GM18511 (cell line): Measurements from ENCODE around the gene PARVB.
"Not testable (repeated sequence)": the region's sequence is repeated elsewhere in the genome, so short reads cannot be mapped to it uniquely, and the experiment has no call there.

Experiments used
- ATAC-seq: cut with Tn5 transposase; IDR thresholded peaks from one replicate; pipeline ENCODE4 v1.9.1; 2021; ENCODE audit warnings: mild to moderate bottlenecking, moderate library complexity; ENCODE audit not compliant: unreplicated experiment

Gene PARVB

DNA sequence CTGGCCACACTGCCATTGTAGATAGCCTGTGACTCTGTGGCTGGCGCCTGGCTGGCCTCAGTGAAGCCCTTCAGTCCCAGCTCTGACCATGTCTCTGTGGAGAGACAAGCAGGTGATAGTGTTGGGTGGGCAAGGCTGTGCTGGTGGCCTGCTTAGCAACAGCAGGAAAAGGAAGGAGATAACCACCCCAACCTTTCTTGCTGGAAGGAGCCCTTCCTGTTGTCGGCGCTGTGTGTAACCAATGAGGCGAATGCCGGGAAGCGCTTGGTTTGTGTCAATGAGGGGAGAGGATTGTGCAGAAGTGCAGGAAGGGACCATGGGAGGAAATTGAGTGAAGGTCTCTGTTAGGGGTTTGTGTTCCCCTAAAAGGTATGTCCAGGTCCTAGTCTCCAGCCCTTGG is 27.3 kb downstream of the PARVB start:
- no peak for ATAC-seq

DNA sequence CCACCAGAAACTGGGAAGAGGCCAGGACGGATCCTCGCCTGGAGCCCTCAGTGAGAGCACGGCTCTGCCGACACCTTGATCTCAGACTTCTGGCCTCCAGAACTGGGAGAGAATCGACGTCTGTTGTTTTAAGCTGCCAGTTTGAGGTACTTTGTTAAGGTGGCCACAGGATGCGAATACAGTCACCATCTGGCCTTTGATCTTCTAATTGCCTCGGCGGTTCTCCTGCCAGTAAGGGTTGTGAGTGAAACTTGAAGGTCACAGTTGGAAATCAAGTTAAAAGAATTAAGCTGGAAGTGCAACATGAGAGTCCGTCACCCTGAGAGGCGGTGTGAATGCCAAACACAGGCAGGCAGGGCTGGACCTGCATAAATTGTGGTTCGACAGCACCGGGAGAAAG is 27.9 kb downstream of the PARVB start:
- no peak for ATAC-seq

DNA sequence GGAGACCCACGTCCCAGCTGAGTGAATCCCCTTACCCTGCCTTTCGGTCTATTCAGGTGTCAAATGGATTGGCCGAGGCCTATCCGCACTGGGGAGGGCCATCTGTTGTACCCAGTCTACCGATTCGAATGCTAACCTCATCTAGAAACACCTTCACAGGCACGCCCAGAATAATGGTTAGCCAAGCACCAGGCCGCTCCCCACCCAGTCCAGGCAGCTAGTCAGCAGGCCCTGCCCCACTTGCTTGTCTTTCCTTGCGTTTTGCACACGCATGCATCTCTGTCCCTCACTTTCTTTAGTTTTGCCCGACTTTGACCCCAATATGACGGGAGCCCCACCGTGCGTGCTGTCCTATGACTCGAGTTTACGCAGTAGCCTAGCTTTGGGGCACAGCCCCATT is 31.7 kb downstream of the PARVB start:
- ATAC-seq = no peak

DNA sequence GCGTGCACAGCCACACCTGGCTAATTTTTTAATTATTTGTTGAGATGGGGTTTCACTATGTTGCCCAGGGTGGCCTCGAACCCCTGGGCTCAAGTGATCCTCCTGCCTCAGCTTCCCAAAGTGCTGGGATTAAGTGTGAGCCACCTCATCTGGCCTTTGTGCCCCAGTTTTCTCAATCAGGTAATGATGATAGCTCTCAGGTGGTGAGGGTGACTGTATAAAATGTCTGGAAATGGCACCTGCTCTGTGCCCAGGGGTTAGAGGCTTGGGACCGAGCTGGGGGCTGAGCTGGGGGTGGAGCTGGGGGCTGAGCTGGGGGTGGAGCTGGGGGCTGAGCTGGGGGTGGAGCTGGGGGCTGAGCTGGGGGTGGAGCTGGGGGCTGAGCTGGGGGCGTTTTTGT is 32.5 kb downstream of the PARVB start:
- ATAC-seq = not testable (repeated sequence)

DNA sequence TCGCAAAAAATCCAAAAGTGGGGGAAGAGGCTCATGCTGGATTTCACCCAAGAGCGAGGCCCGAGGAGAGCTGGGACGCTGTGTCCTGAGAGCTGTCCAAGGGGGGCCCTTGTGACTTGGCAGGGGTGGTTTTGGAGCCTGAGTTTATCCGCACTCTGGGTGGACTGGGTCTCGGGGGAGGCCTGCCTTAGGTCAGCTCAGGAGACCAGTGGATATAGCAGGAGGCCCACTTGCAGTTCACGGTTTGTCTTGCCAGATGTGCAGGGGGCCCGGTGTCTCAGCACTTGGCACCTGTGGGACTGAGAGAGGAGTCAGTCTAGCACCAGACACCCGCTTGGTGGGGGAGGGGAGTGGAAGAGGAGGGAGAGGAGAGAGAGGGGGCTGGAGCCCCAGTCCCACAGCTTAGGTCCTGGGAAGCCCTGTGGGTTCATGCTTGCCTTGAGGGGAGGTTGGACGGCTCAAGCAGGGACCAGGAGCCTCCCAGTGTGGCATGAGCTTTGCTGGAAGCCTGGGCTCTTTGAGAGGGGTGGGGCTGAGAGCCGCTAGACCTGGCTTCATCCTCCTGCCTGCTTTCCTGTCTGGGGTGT is 33.4 kb downstream of the PARVB start:
- ATAC-seq = no peak

DNA sequence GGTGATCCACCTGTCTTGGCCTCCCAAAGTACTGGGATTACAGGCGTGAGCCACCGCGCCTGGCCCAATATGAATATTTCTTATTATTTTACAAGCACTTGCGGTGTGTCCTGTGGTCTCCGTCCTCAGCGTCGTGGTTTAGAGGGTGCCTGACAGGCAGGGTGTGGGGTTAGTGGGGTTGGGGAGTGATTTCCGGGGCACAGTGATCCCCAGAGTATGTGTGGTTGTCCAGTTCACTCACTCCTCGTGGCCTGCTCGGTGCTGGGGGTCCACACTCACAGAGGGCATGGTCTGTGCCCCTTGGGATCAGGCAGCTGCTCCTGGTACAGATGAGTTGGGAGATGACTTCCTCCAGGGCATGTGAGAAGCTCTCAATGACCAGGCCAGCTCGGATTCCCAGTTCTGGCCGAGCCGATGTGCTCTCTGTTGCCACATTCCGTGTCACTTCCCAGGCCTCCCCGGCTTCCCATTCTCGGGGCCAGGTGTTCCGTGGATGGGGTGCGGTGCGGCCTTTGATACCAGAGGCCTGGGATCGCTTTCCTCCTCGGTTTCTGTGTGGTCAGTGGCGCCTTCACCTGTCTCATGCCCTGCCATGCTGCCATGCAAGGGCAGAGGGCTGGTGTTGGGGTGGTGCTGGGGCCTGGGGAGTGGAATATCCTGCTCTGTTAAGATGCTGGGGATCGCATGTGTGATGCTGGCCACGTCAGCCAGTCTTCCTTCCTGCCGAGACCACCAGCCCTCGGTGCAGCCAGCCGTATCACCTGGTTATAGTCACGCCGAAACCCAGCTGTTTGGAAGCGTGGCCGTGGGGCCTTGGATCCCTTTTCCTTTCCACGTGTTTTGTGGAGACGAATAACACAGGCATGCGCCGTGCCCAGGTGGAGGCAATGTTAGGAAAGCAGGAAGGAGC is 39.6 kb downstream of the PARVB start:
- ATAC-seq = no peak

DNA sequence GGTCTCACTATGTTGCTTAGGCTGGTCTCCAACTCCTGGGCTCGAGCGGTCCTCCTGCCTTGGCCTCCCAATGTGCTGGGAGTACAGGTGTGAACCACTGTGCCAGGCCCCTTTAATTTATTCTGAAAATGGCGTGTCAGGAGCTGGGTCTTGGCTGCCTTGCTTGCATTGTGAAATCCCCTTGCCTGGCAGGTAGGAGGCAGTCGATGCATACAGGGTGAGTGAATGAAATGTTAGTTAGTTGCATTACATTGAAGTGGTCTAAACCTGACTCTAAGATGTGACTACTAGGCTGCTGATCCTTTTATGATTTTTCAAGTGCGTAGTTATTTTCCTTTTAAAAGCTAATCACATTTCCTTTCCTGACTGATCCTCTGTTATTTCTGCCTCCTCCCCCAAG is 42.9 kb downstream of the PARVB start:
- no peak for ATAC-seq

DNA sequence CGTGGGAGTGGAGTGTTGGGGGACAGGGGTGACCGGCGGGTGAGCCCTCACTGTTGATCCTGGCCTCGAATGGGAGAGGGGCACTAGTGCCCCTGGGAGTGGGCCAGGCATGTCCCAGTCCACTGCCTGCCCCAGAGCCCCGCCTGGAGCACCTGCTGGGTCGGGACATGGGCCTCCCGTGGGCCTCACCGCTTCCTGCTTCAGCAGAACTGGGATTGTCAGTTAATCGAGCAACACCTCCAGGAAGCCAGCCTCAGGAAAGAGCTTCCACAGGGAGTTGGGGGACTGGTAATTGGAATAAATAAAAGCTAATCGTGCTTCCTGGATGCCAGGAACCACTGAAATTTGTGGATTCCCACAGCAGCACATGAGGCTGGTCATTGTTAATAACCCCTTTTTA is 43.8 kb downstream of the PARVB start:
- ATAC-seq = no peak

DNA sequence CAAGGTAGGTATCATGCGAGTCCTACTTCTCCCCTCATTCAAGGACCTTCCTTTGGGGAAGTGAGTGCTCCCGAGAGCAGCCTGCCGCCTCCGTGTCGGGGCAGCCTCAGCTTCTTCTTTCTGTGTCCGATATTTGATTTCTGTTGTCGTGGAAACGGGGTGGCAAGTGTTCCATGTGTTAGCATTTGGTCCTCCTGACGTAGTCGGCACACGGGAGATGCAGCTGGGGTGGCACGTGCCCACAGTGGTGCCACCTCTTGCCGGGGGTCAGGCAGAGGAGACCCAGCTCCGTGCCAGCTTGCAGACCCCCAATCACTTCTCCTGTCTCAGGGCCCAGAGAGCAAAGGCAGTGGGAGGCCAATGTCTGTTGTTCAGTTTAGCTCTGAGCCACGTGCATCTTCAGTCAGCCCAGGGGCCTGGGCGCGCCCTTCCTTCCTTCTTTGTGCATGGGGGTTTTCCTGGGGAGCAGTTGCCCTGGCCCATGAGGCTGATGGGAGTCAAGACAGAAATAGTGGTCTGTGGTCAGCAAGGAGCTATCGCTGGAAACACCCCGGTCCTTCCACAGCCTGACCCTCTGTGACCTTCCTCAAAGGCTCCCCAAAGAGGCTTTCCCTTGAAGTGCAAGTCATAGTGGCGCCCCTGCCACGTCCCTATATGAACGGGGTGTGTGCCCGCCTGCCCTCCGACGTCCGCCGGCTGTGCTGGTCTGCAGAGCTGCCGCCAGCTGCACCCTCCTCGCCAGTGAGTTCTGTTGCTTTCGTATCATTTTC is 44.5 kb downstream of the PARVB start:
- ATAC-seq = peak; percentile 66

DNA sequence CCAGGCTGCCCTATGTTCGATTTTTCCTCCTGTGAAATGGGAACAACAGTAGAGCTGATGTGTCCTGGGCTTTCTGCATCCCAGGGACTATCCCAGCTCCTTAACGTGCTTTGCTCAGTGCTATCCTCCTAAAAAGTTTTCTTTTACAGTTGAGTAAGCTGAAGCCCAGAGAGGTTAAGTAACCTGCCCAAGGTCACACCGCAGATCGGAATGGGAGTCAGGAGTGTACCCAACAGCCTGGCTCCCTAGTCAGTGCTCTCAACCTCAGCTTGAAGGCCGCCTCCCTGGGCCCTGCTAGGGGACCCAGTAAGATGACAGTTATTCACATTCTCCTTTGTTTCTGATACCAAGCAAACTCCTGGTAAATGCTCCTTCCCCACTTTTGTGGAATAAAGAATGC is 45.9 kb downstream of the PARVB start:
- no peak for ATAC-seq

DNA sequence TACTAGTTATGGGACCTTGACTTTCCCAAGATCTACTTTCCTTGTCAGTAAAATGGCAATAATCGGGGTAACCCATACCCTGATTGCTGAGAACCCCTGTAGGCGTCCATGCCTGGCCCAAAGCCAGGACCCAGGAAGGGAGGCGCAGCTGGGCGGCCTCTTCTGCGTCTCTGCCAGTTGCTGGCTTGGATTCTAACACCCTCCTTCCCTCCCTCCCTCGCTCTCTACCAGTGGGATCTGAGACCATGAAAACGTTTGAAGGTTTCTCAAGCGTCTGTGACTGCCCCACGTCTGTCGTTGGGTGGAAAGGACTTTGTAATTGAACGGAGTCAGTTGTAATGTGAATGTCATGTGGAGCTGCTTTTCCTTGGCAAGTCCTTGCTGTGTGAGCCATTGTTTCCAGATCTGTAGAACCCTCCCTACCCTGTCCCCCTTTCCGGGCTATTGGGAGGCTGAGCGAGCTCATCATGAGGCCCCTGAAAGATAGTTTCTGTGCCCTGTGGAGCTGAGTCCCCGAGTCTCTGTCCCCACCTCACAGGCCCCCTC is 47.8 kb downstream of the PARVB start:
- no peak for ATAC-seq

DNA sequence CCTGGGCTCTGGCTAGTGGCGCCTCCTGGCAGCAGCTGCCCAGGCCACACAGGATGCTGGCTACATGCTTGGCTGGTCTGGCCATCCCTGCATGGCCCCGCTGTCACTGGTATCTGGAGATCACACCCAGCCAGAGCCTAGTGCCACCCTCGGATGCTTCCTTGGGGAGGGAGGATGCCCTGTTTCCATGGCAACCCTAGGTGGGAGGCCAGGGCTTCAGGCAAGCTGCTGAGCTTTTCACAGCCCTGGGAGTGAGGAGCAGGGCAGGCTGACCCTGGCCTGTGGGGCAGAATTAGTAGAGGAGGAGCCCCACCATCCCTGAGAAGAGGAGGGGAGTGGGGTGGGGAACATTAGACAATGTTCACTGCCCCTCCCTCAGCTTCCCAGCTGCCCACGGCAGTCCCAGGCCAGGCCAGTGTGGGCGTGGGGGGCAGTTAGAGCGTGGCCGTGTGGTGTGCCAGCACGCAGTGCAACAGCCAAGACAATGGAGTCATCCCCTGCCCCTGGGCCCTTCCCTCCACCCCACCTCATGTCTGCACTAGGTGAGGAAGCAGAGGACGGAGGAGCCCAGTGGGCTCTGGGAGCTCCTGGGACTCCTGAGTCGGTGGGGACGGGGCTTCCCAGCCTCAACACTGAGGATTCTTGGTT is 50.4 kb downstream of the PARVB start:
- no peak for ATAC-seq

DNA sequence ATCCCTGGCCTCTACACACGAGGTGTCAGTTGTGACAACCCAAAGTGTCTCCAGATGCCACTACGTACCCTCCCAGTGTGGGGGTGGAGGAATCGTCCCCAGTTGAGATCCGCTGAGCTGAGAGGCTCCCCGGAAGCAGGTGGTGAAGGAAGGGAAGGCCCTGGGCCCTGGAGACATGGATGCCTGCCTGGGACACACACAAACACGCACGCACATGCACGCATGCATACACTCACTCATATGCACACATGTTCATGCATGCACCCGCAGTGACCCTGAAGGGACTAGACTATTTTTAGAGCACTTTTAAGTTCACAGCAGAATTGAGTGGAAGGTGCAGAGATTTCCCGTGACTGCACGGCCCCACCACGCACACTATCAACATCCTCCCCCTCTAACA is 50.9 kb downstream of the PARVB start:
- no peak for ATAC-seq

DNA sequence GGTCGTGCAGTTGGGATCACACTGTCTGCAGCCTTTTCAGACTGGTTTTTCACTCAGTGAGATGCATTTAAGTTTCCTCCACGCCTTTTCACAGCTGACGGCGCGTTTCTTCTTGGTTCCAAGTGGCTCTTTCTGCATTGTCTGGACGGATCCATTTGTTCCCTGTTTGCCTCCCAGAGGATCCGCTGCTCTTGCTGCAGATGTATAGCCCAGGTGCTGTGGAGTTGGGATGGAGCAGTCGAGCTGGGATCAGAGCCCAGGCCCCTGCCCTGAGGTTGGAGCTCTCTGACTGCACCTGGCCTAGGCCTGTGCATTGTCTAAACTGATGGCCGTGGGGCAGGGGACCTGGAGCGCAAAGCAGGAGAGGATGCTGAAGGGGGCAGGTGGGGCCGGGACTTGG is 51.6 kb downstream of the PARVB start:
- ATAC-seq = no peak

DNA sequence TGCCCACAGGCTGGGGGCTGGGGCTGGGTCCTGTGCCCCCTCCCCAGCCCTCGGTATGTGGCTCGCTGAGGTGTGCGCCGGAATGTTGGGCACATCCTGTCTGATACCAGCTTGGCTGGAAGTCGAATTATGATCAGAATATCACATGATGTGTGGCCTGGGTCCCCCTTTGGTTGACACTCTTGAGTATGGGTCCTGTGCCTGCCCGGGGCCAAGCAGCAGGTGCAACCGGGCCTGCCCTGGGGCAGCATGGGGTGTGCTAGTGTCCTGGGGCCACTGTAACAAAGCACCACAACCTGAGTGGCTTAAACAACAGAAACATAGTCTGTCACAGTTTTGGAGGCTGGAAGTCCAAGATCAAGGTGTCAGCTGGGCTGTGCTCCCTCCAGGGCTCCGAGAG is 52.7 kb downstream of the PARVB start:
- ATAC-seq = no peak

DNA sequence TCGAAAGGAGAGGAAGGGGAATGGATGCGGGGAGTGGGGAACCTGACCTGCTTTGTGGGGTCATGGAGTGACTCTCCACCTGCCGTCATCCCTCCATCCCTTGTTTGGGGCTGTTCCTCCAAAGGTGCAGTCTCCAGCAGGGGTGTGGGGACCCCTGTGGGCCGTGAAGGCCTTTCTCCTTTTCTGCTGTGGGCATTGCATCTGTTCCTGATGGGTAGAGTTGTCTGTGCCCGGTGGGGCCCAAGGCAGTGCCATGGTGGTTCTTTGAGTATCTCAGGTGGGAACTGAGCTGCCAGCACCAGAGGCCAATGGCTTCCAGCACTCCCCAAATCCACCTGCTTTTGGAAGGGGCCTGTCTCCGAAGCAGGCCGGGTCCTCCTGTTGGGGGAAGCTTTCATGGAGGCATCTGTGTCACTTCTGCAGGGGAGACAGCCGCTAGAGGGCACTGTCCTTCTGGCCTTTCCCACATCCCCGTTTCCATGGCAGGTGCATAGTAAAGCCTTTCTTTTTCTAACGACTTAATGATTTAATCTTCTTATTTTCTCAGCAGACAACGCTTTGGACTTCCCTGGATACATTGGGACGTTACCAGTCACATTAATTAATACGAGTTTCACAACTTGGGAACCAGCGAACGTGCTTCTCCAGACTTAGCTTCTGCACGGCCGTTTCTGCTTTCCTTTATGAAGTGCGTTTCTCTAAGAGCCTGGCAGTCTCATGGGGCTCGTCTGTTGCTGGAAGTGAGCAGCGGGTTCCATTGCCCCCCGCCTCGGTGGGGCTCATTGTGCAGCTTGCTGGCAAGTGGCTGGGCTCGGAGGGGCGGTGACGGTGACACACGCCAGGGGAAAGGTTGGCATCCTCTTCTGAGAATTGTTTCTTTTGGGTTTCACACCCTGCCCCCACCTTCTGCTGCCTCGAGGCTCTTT is 57.1 kb downstream of the PARVB start:
- ATAC-seq = no peak

DNA sequence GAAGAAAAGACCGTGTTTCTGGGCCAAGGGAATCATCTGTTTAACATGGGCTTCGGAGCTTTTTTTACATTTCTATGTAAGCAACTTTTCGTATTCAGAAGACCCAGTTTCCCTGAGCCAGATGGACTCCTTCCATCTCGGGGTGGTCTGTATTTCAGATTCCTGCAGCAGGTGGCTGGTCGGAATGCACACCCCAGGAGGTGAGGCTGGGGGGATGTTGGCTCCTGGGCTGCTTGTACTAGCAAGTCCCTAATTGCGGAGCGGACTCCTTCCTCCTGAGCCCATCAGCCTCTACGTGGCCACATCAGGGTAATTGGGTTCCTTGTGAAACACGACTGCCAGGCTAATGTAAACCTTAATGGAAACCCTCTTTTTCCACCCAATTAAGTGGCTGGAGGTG is 58.7 kb downstream of the PARVB start:
- no peak for ATAC-seq

DNA sequence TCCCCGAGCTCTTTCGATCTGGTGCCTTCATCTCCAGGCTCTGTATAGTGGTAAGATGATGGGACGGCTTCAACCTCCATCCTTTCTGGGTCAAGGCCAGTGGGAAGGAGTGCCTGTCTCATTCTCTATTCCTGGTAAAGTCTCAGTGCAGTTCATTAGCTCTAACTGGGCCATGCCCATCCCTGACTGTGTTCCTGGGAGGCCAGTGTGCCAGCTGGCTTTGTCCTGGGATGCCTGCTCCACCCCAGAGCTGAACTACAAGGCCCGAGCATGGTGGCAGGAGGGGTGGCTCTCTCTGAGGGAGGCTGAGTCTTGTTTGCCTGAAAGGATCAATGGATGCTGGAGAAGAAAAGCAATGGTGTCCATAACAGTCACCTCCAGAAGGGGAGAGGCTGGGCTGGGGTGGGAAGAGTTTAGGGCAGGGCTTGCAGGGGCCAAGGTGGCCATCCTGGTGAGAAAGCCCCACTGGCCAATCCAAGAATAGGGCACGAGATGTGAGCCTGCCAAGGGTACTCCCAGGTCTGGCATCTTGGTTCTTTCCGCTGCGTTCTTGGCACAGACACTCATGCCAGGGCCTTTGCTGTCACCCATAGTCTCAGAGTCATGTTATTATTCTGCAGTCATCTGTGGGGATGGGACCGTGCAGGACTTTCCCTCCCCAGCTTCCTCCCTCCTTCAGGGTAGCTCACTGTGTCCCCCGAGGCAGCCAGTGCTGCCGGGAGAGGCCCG is 60.1 kb downstream of the PARVB start:
- no peak for ATAC-seq

DNA sequence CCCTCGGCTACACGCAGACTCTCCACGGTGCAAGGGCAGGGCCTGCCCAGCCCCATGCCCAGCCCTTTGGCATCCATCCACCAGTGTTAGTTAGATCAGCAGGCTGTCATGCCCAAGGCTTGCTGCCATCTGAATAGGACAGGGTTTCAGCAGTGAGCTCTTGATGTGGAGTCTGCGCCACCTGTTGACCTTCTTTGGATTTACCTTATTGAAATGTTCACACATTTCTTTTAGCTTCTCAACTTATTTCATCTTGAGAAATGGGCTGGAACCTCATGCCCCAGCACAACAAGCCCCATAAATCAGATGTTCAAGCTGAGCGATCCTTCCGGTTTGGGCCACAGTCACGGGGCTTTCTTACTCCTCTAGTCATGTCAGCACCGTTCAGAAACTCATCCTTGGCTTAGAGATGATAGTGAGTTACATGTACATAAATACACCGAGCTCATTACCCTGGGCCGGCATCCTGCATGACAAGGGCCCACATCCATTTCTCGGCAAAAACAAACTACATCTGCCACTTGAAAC is 61.7 kb downstream of the PARVB start:
- no peak for ATAC-seq
